EH (cell line): ENCODE measurements around the gene BAIAP2.
A peak's percentile ranks its signal among the peaks of the same experiment; 100 is the strongest.

Experiments
- DNase-seq: peaks from one replicate; pipeline ENCODE4 v3.0.0-alpha.2; 2015; ENCODE audit warnings: low read depth

BAIAP2 gene

DNA sequence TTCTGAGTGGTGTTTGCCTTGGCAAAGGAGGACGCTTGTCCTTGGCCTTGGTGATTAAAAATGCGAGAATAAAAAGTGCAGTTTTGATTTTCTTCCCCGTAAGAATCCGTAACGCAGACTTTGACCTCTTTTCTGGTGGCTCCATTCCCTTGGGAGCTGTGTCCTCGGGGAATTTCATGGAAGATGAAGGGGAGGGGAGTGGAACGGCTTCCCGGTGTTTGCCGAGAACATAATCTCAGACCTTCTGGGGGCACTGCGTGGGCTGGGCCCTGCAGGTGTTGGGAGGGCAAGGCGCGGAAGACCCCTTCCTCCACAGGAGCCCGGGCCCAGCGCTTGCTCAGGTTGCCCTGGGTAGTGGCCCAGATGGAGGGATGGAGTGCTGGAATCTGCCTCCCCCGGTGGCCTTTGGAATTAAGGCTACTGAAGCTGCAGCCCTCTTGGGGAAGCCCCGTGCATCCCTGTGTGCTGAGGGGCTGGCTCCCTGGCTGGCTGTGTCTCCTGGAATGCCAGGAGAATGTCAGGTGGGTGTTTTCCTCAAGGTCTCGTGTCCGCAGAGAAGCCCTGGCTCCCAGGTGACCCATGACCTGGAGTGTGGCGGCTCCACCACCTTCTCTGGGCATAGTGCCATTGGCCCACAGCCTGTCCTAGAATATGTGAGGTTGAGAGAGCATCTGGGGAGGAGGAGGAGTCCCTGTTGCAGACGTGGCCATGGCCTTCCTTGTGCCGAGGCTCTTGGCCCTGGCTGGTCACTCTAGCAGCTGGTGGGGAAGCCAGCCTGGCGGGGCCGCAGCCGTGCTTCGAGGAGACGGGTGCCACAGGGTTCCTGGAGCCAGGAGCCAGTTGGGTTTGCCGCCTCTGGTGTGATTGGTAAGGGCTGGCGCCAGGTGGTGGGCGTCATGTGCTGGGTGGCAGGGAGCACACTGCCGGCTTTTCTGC is 3.1 kb downstream of the BAIAP2 start:
- no peak for DNase-seq

DNA sequence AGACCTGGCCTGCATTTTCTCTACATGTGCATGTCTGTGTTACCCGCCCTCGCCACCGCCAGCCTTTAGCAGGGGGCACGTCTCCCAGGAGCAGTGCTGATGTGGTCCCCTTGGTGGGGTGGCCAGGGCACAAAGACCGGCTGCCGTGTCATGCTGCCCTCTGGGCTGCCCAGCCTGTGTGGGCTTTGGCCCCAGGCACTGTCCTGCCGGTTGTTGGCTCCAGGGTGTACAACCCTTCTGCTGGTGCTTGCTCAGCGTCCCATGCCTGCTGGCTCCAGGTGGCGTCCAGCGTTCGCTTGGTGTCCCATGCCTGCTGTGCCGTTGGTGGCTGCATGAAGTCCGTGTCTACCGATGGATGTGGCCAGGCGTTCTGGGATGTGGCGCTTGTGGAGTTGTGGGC is 4.1 kb downstream of the BAIAP2 start:
- no peak for DNase-seq

DNA sequence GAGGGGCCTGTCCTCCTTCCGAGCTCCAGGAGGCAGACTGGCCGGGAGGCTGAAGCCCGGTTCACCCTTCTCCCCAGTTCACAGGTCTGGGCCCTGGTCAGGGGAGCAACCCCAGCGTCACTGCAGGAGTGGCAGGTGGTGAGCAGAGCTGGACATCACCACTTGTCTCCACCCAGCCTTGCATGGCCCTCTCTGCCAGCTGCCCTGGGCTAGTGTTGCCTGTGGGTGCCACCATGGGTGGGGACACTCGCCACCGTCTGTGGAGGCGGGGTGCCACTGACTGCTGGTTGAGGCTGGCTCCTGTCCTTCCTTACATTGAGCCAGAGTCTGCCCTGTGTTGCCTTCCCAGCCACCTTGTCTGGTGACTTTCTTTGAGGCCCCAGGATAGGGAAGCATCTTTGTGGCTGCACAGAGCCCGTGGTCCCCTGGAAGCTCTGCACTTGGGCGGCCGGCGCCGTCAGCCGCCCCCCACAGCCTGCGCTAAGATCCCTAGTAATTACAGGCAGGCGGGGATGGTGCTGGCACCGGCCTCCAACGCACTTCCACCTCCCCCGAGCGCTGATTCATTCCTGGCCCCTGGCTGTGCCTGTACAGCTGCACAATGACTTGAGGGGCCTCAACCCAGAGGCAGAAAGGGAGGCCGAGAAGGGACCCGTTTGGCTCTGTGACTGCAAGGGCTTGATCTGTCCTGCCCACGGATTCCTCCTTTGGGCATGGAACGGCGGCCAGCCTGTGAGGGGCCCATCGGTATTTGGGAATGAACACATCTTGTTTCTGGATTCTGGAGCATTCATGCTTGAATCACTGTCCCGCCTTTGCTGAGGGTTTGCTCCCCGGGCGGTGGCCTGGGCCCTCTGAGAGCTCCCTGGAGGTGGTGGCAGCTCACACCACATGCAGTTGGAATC is 5.2 kb downstream of the BAIAP2 start:
- DNase-seq: peak; percentile 81

DNA sequence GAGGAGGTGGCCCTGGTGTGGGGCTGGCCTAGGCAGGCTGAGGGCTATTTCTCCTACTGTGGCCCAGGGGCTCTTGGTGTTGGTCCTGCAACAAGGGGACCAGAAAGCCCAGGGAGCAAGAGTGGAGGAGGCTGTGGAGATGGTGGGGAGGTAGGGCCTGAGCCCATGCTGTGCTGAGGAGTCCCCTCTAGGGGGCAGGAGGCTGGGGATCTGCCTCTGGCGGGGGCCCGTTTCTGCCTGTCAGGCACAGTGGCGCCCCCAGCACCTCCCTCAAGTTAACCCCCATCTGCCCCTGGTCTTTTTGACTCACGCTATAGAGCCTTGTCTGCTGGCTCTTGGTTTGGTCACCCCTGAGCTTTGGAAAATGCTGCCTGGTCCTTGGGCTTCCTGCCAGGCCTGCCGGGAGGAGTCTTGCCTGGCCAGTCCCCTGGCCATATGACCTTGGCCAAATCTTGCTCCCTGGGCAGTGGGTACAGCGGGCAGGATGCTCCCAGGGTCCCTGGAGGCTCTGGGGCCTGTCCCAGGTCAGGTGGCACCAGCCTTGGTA is 5.9 kb downstream of the BAIAP2 start:
- DNase-seq: peak; percentile 42

DNA sequence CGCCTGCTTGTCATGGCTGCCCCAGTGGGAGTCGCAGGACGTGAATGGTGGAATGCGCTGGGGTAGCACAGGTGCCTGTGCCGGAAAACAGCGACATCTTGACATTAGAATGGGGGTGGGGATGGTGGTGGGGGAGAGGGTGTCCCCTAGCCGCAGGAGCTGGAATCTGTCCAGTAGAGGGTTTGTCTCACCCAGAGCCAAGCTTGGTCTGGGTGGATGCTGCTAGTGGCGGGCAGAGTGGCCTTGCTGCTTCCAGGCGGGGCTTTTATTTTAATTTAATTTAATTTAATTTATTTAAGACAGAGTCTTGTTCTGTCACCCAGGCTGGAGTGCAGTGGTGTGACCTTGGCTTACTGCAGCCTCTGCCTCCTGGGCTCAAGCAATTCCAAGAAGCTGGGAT is 7.7 kb downstream of the BAIAP2 start:
- DNase-seq: no peak

DNA sequence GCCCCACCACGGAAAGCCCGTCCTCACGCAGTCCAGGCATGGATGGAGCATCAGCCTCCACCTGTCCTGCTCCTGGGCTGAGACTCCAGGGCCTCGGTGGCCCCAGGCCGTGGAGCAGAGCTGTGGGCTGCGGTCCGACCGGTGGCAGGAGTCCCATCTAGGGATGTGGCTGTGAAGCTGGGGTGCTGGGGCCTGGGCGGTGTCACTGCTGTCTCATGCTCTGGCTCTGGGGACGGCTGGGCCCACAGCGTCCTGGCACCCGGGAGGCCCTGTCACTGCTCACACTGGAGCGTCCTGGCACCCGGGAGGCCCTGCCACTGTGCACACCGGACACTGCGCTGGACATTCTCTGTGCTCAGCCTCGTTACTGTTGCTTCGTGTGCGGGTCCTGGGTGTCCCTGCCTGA is 8.4 kb downstream of the BAIAP2 start:
- DNase-seq: no peak

DNA sequence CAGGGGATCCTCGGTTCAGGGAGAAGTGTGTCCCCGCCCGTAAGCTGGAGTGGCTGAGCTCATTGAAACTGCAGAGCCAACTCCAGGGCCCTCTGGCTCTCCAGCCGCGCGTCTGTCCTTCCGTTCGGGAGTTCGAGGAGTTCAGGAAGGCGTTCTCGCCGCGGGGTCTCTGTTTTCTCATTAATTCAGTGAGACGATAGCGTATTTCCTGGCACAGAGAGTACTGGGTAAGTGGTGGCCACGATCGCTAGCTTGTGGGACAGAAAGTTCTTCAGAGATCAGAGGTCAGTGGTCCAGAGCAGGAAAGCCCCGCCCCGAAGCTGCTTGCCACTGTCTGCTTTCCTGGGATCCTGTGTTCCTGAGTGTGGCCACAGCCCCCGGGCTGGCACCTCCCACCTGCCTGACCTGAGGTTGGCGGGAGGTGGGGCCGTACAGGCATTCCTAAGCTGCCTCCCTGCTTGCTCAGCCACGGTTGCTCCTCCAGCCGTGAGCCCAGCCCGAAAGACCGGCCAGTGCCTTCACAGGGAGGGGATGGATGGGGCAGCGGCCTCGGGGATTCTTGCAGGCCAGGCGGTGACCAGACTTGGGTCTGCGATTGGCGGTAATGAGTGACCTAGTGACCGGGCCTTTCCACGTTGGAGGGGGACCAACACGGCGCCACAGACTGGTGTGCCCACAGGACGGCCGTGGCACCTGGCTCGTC is 8.9 kb downstream of the BAIAP2 start:
- DNase-seq: peak; percentile 64

DNA sequence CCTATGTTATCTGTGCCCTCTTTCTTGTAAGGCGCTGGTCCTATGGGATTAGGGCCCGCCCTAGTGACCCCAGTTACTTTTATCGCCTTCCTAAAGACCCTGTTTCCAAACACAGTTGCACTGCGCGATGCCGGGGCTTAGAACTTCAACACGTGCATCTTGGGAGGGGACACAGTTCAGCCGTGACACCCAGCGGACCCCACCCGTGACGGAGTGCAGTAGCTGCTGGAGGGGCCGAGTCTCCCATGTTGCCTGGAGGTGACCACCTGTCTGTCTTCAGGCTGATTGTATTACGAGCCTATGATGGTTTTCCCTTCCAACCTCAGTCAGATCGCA is 9.4 kb downstream of the BAIAP2 start:
- no peak for DNase-seq

DNA sequence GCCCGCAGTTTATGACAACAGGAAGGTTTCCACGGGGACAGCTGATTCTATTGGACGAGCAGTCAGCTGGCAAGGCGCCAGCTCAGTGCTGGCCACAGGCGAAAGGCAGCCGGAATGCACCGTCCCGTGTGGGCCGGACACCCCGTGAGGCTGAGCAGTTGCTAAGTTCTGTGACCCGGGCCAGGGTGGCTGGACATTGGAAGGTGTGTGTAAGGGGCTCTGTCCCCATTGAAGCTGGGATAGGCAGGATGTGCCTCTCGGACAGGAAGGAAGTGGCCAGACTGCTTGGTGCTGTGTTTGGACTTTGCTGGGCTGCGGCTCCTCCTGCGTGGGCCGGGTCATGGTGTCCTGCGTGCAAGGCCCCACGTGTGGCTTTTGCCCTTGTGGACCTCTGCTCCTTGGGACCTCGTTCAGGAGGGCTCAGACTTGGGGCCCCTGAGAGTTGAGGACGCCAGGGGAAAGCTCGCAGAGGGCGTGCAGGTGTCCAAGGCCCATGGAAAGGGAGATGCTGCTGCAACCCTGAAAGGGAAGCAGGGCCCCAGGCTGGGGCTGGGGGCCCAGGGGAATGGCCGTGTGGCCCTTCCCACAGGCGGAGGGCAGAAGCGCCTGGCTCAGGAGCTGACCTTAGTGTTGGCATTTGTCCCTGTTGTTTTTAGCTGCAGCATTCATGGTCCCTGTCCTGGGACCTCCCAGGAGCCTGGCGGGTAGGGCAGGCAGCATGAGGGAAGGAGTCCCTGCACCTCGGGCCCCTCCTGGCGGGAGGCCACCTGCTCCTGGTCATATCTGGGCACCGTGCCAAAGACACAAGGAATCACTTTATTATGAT is 10.0 kb downstream of the BAIAP2 start:
- peak; percentile 86 for DNase-seq

DNA sequence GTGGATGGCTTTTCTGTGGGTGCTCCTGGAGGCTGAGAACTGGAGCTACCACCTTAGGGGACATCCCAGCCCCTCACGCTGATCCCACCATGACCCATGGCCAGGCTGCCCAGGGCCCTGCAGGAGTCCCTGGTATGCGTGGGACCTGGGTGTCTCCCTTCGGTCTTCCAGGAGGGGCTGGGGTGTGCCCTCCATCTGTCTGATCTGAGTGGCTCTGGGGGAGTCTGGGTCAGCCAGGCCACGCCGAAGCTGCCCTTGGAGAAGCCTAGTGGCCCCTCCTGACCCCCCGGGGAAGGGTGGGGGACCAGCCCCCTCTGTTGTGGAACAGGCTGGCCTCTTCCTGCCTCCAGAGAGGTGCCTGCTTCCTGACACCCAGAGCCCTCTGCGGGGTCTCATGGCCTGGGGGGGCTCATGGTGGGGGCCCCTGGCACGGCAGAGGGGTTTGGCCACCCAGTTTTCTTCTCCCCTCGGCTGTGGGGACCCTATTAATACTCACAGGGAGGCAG is 10.7 kb downstream of the BAIAP2 start:
- no peak for DNase-seq

DNA sequence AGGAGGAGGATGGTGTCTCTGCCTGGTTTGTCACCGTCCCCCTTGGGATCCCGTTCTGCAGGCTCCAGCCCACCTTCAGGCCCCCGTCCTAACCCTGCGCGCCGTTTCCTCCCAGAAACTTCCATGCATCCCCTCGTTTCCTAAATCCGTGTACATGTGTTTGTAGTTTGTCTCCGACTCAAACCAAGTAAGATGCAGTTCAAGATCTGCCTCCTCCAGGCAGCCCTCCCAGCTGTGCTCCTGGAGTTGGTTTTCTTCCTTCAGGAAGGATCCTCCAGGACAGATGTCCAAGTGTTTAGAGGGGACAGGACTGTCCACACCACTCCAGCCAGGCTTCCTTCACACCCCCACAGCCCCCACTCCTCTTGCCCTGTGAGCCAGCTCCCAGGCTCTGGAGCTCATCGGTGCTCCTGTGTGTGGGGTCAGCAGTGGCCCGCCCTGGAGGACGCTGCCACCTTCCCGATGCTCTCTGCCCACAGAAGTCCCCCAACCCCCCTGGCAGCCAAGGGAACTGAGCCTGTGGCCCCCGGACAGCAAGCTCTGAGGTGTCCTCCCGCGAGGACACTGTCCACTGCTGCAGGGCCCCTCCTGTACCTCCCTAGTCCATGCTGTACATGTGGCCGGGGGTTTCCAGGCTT is 11.3 kb downstream of the BAIAP2 start:
- DNase-seq: no peak

DNA sequence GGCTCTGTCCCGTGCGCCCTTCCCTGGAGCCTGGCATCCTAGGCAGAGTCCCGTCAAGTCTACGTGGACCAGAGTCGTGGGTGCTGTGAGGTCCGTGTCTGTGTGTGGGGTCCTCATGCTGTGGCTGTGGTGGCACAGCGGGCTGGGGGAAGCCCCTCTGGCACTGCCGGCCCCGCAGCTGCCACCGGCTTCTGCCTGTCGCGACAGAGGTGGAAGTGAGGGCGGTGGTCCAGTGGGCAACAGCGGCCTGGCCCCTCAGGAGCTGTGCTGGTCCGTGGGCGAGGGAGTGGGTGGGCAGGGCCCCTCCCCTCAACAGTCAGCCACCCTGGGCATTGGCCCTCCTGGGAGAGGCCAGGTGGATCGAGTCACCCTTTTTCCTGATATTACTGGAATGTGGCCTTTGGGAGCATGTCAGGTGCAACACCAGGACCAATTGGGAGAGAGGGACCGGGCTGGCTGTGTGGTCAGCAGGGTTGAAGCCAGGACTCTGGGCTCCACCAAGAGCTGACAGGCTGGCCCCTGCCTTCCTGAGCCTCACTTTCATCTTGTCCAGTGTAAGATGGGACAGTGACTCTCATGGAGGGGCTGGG is 11.9 kb downstream of the BAIAP2 start:
- DNase-seq: no peak

DNA sequence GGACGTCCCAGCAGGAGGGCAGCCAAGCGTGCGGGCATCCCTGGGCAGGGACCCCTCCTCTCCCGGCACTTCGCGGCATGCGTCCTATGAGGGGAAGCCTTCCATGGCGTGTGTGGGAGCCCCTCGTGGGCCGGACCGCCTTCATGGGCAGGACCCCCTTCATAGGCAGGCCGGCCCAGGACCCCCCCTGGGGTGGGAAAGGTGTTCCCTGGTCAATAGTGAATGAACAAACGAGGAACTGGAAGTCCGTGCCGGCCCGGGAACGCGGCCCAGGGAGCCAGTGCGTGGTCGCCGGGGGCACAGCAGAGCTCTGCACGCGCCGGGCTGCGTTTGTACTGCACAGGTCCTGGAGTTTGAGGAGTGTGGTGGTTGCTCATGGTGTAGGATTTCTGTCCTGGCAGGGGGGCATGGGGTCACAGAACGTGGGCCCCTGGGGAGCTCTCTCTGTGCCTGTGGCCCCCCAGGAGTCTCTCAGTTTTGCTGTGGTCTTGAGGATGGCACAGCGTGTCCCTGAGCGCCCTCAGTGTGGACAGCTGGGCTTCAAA is 13.9 kb downstream of the BAIAP2 start:
- no peak for DNase-seq

DNA sequence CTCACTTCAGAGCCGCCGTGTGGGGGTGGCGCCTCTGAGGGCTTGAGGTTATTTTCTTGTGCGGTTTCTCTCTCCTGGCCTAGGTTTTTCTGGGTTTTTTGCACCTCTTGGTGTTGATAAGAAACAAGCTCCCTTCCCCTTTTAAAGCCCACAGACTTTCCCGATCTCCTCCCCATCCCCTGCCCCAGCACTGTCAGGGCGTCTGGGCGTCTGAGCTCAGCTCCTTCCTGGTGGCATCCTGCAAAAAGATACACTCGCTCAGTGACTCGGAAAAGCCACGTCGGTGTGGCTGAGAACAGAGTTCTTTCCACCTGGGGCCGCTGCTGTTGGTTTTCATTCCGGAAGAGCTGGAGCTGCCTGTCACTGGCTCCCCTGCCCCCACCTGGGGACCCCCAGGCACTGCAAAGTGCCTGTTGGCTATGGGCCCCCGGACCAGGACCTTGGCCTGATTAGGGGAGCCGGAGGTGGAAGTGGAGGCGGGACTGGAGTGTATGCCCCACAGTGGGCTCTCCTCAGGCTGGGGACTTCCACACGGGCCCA is 14.5 kb downstream of the BAIAP2 start:
- no peak for DNase-seq

DNA sequence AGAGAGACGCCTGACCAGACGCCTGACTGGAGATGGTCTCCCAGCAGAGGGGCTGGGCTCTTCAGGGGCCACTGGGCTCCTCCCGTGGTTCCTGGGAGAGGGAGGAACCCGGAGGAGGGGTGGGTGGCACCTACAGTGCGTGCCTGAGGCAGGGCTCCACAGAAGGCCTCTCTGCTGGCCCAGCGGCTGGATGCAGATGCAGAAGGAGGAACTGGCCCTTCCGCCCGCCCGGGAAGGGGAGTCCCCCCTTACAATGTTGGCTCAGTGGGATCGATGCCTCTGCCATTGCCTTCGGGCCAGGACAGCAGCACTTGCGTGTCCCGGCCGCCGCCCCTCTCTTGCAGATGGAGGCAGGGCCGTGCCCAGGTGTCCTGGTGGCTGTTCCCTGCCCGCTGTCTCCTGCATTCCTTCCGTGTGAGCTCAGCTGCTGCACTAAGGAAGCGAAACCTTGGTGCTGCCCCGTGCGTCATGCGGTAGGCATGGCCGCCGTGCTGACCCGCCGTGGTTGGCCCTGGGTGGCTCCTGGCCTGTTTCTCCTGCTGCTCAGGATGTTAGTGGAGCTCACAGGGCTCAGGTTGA is 15.1 kb downstream of the BAIAP2 start:
- DNase-seq: peak; percentile 17

DNA sequence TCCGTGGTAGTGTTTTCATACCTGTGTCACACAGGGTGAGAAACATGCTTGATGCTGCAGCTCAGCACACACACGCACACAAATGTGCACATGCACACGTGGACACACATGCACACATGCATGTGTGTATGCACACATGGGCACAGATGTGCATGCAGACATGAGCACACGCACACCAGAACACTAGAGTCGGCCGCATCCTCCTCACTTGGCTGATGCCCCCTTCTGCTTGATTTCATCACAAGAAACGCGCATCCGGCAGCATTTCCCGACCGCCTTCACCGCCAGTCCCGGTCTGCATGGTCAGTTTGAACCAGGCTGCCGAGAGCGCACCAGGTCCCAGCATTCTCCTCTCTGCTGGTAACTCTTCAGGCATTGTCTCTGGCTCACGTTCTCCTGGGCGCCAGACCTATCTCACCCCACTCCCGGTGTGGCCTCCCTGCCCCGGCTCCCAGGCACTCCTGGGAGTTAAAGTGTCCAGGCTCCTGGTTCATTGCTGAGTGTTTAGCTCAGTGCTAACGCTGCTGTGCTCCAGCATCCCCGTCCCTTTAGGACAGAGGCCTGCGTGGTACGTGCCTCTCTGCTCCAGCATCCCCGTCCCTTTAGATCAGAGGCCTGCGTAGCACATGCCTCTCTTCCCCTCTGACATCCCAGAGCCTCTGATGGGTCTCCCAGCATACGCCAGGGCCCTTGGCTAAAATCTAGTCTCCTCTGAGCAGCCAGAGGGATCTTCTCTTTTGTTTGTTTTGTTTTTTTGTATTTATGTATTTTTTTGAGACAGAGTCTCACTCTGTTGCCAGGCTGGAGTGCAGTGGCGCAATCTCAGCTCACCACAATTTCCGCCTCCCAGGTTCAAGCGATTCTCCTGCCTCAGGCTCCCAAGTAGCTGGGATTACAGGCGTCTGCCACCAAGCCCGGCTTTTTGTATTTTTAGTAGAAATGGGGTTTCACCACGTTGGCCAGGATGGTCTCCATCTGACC is 16.0 kb downstream of the BAIAP2 start:
- no peak for DNase-seq

DNA sequence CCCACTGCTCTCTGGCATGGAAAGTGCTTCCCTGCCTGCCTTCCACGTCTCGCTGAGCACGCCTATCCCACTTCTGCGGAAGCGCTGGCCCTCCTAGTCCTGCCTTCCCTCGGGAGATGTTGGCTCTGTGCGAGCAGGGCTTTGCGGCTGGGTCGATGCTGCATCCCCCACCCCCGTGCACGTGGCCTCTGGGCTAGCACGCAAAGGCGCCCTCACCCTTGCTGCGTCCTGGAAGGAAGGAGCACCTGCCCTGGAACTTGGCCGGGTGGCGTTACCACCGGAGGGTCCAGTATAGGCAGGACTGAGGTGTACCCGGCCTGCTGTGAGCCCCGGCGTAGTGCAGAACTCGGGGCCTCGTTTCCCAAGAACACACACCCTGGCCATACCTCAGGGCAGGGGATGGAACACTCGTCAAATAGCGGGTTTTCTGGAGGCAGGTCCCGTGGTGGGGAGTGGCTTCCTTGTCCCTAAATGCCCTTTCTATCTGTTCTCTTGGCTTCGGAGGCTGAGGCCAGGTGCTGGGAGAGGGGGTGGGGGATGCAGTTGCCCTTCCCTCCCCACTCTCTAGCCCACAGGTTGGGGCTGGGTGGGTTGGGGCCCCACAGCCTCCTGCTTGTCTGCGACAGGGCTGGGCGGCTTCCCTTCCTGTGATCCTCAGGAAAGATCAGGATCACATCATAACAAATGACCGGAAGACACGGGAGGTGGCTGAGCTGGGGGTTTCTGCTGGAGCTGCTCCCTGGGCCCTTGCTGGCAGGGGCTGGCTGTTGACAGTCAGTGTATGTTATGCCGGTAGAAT is 17.4 kb downstream of the BAIAP2 start:
- no peak for DNase-seq
